ENCODE data around the gene SPAG16. TPM values are rescaled to one million over a fixed set of nuclear protein-coding genes. Genes with fewer than 3 reads are reported as not detected.

Gene SPAG16
- total RNA-seq, 1 donor from 2014 or later, result 14.4 TPM

GRCh38 chr2:214226061-214226460, 941.8 kb downstream of the SPAG16 start:
- no peak for DNase-seq (ENCODE audit: low spot score)
- no peaks in the 10 kb centered on the region for H3K9me3 Mint-ChIP-seq (ENCODE audit: unreplicated experiment)
- no peak overlapping the region for H3K4me3 Mint-ChIP-seq (ENCODE audit: unreplicated experiment)
- H3K27ac Mint-ChIP-seq (ENCODE audit: unreplicated experiment), result no peak overlapping the region
- TF ChIP-seq, protein P1, sequence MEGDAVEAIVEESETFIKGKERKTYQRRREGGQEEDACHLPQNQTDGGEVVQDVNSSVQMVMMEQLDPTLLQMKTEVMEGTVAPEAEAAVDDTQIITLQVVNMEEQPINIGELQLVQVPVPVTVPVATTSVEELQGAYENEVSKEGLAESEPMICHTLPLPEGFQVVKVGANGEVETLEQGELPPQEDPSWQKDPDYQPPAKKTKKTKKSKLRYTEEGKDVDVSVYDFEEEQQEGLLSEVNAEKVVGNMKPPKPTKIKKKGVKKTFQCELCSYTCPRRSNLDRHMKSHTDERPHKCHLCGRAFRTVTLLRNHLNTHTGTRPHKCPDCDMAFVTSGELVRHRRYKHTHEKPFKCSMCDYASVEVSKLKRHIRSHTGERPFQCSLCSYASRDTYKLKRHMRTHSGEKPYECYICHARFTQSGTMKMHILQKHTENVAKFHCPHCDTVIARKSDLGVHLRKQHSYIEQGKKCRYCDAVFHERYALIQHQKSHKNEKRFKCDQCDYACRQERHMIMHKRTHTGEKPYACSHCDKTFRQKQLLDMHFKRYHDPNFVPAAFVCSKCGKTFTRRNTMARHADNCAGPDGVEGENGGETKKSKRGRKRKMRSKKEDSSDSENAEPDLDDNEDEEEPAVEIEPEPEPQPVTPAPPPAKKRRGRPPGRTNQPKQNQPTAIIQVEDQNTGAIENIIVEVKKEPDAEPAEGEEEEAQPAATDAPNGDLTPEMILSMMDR (IDR thresholded peaks at IDR 0.05; ENCODE audit: unreplicated experiment), result no peak
- no peaks in the 10 kb centered on the region for H3K27me3 Mint-ChIP-seq (ENCODE audit: unreplicated experiment)
- no peaks in the 10 kb centered on the region for H3K36me3 Mint-ChIP-seq (ENCODE audit: low read depth, unreplicated experiment)
- H3K4me1 Mint-ChIP-seq (ENCODE audit: unreplicated experiment), result no peaks in the 10 kb centered on the region

- Mint-ChIP-seq H3K27me3 (ENCODE audit: unreplicated experiment) (no peaks in the 10 kb centered on the region), H3K4me3 (ENCODE audit: unreplicated experiment) (no peak overlapping the region), H3K36me3 (ENCODE audit: low read depth, unreplicated experiment) (no peaks in the 10 kb centered on the region), H3K9me3 (ENCODE audit: unreplicated experiment) (no peaks in the 10 kb centered on the region), H3K4me1 (ENCODE audit: unreplicated experiment) (no peaks in the 10 kb centered on the region), H3K27ac (ENCODE audit: unreplicated experiment) (no peak overlapping the region)
- DNase-seq (ENCODE audit: low spot score), result no peak
- TF ChIP-seq, protein P1 (IDR thresholded peaks at IDR 0.05; ENCODE audit: unreplicated experiment), result no peak
Measured at GRCh38 chr2:214232271-214232670, 948.0 kb downstream of the SPAG16 start.

DNA sequence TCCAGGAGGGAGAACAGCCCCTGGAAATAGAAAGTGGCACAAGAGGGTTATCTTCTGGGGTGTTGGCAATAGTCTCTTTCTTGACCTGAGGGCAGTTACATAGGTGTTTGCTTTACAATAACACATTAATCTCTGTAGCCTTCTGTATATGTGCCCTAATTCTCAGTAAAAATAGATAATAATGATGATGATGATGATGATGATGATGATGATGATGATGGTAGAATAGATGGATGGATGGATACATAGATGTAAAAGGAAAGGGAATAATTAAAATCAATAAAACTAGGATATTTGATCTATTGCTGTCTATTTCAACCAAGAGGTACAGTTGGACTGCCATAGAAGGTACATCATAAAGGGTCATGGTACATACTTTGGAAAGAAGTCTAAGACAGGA, 948.9 kb downstream of the SPAG16 start:
- no peak overlapping the region for H3K4me3 Mint-ChIP-seq (ENCODE audit: unreplicated experiment)
- H3K4me1 Mint-ChIP-seq (ENCODE audit: unreplicated experiment), result no peaks in the 10 kb centered on the region
- H3K9me3 Mint-ChIP-seq (ENCODE audit: unreplicated experiment), result no peaks in the 10 kb centered on the region
- TF ChIP-seq, protein P1 (IDR thresholded peaks at IDR 0.05; ENCODE audit: unreplicated experiment), result no peak
- no peaks in the 10 kb centered on the region for H3K36me3 Mint-ChIP-seq (ENCODE audit: low read depth, unreplicated experiment)
- no peak for DNase-seq (ENCODE audit: low spot score)
- H3K27ac Mint-ChIP-seq (ENCODE audit: unreplicated experiment), result no peak overlapping the region
- H3K27me3 Mint-ChIP-seq (ENCODE audit: unreplicated experiment), result no peaks in the 10 kb centered on the region

DNA sequence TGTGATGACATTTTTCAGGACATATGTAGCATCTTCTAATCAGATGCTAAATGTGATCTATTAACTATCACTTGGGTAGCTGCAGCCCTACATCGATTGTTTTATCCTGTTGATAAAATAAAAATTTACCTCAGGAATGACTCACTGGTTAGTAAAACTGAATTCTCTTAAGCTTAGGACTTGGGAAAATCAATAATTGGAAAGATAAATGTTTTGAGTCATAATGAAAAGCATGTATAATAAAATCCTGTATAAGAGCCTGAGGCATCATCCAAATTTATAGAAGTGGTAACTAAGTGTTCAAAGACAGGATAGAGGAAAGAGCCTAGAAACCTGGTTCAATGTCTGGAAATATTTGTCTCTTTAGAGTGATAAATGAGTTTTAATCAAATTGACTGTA, 958.5 kb downstream of the SPAG16 start:
- no peak for DNase-seq (ENCODE audit: low spot score)
- Mint-ChIP-seq H3K27ac (ENCODE audit: unreplicated experiment) (no peak overlapping the region), H3K4me1 (ENCODE audit: unreplicated experiment) (no peaks in the 10 kb centered on the region), H3K36me3 (ENCODE audit: low read depth, unreplicated experiment) (no peaks in the 10 kb centered on the region), H3K9me3 (ENCODE audit: unreplicated experiment) (no peaks in the 10 kb centered on the region), H3K4me3 (ENCODE audit: unreplicated experiment) (no peak overlapping the region), H3K27me3 (ENCODE audit: unreplicated experiment) (no peaks in the 10 kb centered on the region)
- TF ChIP-seq, protein P1 (IDR thresholded peaks at IDR 0.05; ENCODE audit: unreplicated experiment), result no peak

- Mint-ChIP-seq H3K9me3 (ENCODE audit: unreplicated experiment) (no peaks in the 10 kb centered on the region), H3K27ac (ENCODE audit: unreplicated experiment) (no peak overlapping the region), H3K4me3 (ENCODE audit: unreplicated experiment) (no peak overlapping the region), H3K4me1 (ENCODE audit: unreplicated experiment) (no peaks in the 10 kb centered on the region), H3K27me3 (ENCODE audit: unreplicated experiment) (no peaks in the 10 kb centered on the region), H3K36me3 (ENCODE audit: low read depth, unreplicated experiment) (no peaks in the 10 kb centered on the region)
- DNase-seq (ENCODE audit: low spot score), result no peak
- TF ChIP-seq, protein P1 (IDR thresholded peaks at IDR 0.05; ENCODE audit: unreplicated experiment), result no peak
Measured at GRCh38 chr2:214244847-214245246, 960.6 kb downstream of the SPAG16 start.

Measured in endothelial cell (in vitro differentiated cells).